BE2C (cell line): ENCODE data around the gene TAF9B.
A peak's percentile ranks its signal among the peaks of the same experiment; 100 is the strongest.

Source experiments
- DNase-seq: peaks from one replicate; pipeline ENCODE4 v3.0.0-alpha.2; 2020
- H3K27me3 ChIP-seq: fragments of 250-450 bp; sonication (Bioruptor Pico); 2 replicates; pipeline ENCODE4 v1.5.1; 2020; ENCODE audit warnings: mild to moderate bottlenecking
- H3K36me3 ChIP-seq: fragments of 250-450 bp; sonication (Bioruptor Pico); 2 replicates; pipeline ENCODE4 v1.5.1; 2020; ENCODE audit warnings: mild to moderate bottlenecking
- H3K4me1 ChIP-seq: fragments of 250-450 bp; sonication (Bioruptor Pico); 2 replicates; pipeline ENCODE4 v1.5.1; 2020
- H3K4me3 ChIP-seq: 2 replicates; pipeline ENCODE4 v1.5.1; 2011; ENCODE audit warnings: low read depth, low read length
- H3K9me3 ChIP-seq: fragments of 250-450 bp; sonication (Bioruptor Pico); 2 replicates; pipeline ENCODE4 v1.5.1; 2020
- TF ChIP-seq, protein P1 (sequence below): IDR thresholded peaks from 2 replicates; pipeline ENCODE4 v1.5.1; 2012; ENCODE audit warnings: mild to moderate bottlenecking, low read depth, low read length

Gene TAF9B

DNA sequence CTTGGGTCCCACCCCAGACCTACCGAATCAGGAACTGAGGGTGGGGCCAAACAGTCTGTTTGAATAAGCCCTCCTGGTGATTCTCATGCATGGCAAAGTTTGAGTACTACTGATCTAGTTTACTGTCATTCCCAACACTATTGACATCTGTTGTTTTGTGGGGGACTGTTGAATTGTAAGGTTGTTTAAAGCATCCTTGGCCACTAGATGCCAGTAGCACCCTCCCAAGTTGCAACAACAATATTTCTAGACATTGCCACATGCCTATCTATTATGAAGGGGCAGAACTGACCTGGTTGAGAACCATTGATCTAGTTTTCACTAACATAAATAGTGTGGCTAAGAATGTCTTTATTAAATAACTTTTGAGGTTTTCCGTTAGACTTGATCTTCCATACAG is 15.1 kb downstream of the TAF9B start:
- Histone ChIP-seq H3K9me3 (no peaks in the 10 kb centered on the region), H3K4me3 (no peak overlapping the region), H3K27me3 (no peaks in the 10 kb centered on the region), H3K36me3 (peaks cover 67% of the 10 kb centered on the region), H3K4me1 (no peaks in the 10 kb centered on the region)
- TF ChIP-seq, protein P1, sequence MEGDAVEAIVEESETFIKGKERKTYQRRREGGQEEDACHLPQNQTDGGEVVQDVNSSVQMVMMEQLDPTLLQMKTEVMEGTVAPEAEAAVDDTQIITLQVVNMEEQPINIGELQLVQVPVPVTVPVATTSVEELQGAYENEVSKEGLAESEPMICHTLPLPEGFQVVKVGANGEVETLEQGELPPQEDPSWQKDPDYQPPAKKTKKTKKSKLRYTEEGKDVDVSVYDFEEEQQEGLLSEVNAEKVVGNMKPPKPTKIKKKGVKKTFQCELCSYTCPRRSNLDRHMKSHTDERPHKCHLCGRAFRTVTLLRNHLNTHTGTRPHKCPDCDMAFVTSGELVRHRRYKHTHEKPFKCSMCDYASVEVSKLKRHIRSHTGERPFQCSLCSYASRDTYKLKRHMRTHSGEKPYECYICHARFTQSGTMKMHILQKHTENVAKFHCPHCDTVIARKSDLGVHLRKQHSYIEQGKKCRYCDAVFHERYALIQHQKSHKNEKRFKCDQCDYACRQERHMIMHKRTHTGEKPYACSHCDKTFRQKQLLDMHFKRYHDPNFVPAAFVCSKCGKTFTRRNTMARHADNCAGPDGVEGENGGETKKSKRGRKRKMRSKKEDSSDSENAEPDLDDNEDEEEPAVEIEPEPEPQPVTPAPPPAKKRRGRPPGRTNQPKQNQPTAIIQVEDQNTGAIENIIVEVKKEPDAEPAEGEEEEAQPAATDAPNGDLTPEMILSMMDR, result peak; percentile 32
- DNase-seq, result no peak

DNA sequence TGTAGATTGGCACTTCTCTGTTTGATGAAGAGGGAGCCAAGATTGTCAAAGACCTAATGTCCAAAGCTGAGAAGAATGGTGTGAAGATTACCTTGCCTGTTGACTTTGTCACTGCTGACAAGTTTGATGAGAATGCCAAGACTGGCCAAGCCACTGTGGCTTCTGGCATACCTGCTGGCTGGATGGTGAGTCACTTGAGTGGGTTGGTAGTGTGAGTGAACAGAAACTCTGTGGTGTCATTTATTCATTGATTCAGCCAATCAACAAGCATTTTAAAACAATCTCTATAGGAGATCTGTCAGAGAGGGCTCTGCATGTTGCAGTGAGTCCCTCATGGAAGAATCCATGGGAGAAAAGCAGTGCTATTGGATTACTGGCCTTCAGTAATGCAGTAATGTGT is 16.3 kb downstream of the TAF9B start:
- no peaks in the 10 kb centered on the region for H3K9me3 ChIP-seq
- H3K4me3 ChIP-seq, result no peak overlapping the region
- no peaks in the 10 kb centered on the region for H3K27me3 ChIP-seq
- peaks cover 69% of the 10 kb centered on the region for H3K36me3 ChIP-seq
- TF ChIP-seq, protein P1, result no peak
- no peaks in the 10 kb centered on the region for H3K4me1 ChIP-seq
- DNase-seq, result no peak

DNA sequence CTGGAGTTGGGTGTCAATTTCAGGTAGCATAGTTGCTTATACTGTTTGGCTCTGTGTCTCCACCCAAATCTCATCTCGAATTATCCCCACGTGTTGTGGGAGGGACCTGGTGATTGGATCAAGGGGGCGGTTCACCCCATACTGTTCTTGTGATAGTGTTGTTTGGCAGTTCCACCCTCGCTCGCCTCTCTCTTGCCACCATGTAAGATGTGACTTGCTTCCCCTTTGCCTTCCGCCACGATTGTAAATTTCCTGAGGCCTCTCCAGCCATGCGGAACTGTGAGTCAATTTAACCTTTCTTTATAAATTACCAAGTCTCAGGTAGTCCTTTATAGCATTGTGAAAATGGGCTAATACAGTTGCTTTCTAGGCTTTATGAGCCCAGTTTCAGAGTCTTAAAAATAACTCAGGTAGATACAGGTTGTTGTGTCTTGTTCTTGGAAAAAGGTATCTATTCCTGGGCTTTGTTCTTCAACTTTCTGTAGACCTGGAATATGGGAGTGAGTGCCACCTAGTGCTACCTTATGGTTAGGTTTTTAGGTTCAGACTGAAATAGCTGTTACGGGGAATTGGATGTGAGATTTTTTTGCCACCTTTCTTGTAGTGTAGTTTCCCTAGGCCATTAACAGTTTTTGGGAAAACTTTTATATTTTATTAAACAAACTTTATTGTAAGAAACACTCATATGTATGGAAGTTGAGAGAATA is 19.8 kb downstream of the TAF9B start:
- H3K4me1 ChIP-seq, result no peaks in the 10 kb centered on the region
- H3K9me3 ChIP-seq, result no peaks in the 10 kb centered on the region

DNA sequence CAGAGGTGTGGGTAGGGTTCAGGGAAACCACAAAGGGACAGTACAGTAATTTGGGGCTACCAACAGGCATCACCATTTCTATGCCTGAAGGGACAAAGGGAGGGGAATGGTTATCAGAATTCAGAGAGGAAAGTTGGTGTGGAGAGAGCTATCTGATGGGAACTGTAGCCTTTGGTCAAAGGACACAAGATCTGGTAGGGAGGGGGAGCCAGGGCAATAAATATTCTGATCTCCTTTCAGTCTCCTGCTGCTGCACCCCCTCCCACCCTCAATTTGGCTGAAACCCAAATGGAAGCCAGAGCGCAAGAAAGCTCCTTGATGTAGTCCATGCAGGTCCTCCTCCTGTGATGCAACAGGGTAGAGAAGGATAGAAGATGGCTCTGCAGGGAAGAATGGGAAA is 20.8 kb downstream of the TAF9B start:
- no peaks in the 10 kb centered on the region for H3K9me3 ChIP-seq
- H3K4me1 ChIP-seq, result no peaks in the 10 kb centered on the region
- TF ChIP-seq, protein P1, result no peak
- no peaks in the 10 kb centered on the region for H3K27me3 ChIP-seq
- no peak overlapping the region for H3K4me3 ChIP-seq
- no peak for DNase-seq
- H3K36me3 ChIP-seq, result peaks cover 80% of the 10 kb centered on the region

More for the DNA sequence above, 19.8 kb downstream of the TAF9B start:
- no peak for DNase-seq
- Histone ChIP-seq H3K36me3 (peaks cover 80% of the 10 kb centered on the region), H3K4me3 (no peak overlapping the region), H3K27me3 (no peaks in the 10 kb centered on the region)
- TF ChIP-seq, protein P1, result peak; percentile 38

DNA sequence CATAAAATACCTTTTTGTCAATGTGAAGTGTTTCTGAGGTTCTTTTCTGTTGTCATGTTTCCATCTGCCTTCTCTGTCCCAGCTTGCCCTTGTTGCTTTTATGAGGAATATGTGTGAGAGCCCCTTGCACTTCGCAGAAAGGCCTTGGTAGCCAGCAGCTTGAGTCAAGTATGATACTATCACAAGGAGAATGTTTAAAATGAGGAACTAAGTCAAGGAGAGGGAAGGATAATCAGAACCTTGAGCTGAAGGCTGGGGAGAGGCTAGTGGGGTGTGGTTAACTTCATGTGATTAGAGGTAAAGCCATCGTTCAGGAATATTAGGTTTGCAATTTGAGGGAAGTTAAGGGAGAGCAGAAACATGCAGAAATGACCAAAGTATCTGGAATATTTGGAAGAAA is 22.7 kb downstream of the TAF9B start:
- no peak for DNase-seq
- Histone ChIP-seq H3K4me3 (no peak overlapping the region), H3K4me1 (no peaks in the 10 kb centered on the region), H3K27me3 (no peaks in the 10 kb centered on the region), H3K9me3 (no peaks in the 10 kb centered on the region), H3K36me3 (peaks cover 82% of the 10 kb centered on the region)
- TF ChIP-seq, protein P1, result no peak

DNA sequence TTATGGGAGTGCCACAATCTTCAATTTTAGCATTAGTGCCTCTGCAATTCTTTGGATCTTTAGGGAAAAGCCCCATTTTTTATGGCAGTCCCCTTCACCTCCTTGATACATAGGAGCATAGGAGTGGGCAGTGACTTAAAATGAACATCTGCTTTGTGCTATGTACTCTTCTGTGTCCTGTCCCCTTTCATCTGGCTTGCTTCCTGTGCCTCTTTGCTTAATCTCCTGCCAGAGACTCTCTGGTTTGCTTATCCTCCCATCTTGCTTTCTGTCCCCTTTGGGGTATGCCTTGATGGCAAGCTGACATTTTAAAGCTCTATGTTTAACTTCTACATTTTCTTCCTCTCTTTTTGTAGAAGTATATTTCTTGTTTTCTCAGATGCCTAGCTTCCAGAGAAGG is 23.1 kb downstream of the TAF9B start:
- Histone ChIP-seq H3K36me3 (peaks cover 82% of the 10 kb centered on the region), H3K27me3 (no peaks in the 10 kb centered on the region), H3K9me3 (no peaks in the 10 kb centered on the region), H3K4me1 (no peaks in the 10 kb centered on the region), H3K4me3 (no peak overlapping the region)
- TF ChIP-seq, protein P1, result no peak
- DNase-seq, result no peak
